22Rv1 (cell line): Measurements from ENCODE around the gene PLAC8.

Experiments
- ZFX ChIP-seq: fragments of 450-650 bp; IDR thresholded peaks from 2 replicates; pipeline ENCODE4 v1.6.1; 2017; ENCODE audit warnings: antibody characterized with exemption, borderline replicate concordance
- TF ChIP-seq, protein P1 (sequence below): fragments of 450-650 bp; IDR thresholded peaks from 2 replicates; pipeline ENCODE4 v1.5.1; 2017; ENCODE audit warnings: mild to moderate bottlenecking

DNA sequence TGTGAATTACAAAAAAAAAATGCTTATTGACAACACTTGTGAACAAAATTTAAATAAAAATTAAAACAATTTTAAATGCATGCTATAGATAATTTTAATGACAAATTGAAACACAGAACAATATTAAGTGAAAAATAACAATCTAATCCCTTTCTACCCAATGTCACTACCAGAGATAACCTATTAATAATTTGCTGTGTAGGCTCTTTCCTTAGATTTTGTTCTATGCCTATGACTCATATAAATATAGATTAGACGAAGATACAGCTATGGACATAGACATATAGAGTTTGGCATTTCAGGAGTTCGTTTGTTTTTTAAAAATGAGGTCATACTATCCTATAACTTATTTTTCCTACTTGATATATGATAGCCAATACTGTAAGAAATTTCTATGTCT, 18.1 kb downstream of the PLAC8 start:
- TF ChIP-seq, protein P1, sequence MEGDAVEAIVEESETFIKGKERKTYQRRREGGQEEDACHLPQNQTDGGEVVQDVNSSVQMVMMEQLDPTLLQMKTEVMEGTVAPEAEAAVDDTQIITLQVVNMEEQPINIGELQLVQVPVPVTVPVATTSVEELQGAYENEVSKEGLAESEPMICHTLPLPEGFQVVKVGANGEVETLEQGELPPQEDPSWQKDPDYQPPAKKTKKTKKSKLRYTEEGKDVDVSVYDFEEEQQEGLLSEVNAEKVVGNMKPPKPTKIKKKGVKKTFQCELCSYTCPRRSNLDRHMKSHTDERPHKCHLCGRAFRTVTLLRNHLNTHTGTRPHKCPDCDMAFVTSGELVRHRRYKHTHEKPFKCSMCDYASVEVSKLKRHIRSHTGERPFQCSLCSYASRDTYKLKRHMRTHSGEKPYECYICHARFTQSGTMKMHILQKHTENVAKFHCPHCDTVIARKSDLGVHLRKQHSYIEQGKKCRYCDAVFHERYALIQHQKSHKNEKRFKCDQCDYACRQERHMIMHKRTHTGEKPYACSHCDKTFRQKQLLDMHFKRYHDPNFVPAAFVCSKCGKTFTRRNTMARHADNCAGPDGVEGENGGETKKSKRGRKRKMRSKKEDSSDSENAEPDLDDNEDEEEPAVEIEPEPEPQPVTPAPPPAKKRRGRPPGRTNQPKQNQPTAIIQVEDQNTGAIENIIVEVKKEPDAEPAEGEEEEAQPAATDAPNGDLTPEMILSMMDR = no peak
- TF ChIP-seq ZFX = no peak
